HL-60 (cell line): Measurements from ENCODE around the gene ULK2.

ENCODE experiments used
- POLR2AphosphoS5 ChIP-seq: IDR thresholded peaks from 2 replicates; pipeline ENCODE4 v1.6.1; 2012; ENCODE audit warnings: low read depth
- SPI1 ChIP-seq: IDR thresholded peaks from 2 replicates; pipeline ENCODE4 v1.6.1; 2012; ENCODE audit warnings: low read depth, mild to moderate bottlenecking, borderline replicate concordance
- TF ChIP-seq, protein P1 (sequence below): IDR thresholded peaks from one replicate; pipeline ENCODE4 v1.5.1; 2011; ENCODE audit warnings: low read length, control low read depth, inconsistent platforms; ENCODE audit not compliant: insufficient read depth
- TF ChIP-seq, protein P2 (sequence below): IDR thresholded peaks from 2 replicates; pipeline ENCODE4 v1.6.1; 2012; ENCODE audit warnings: low read depth; ENCODE audit not compliant: insufficient replicate concordance

DNA sequence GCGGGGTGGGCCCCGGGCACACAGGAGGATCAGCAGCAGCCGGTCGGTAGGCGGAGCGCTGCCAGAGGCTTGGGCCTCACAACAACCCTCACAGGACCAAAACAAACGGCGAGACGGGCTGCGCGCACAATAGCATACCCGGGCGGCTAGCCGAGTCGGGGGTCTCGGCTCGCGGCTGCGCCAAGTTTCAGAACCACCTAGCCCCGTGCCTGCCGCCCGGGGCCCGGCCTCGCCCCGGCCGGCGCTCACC is 732 bp downstream of the ULK2 start:
- TF ChIP-seq, protein P1, sequence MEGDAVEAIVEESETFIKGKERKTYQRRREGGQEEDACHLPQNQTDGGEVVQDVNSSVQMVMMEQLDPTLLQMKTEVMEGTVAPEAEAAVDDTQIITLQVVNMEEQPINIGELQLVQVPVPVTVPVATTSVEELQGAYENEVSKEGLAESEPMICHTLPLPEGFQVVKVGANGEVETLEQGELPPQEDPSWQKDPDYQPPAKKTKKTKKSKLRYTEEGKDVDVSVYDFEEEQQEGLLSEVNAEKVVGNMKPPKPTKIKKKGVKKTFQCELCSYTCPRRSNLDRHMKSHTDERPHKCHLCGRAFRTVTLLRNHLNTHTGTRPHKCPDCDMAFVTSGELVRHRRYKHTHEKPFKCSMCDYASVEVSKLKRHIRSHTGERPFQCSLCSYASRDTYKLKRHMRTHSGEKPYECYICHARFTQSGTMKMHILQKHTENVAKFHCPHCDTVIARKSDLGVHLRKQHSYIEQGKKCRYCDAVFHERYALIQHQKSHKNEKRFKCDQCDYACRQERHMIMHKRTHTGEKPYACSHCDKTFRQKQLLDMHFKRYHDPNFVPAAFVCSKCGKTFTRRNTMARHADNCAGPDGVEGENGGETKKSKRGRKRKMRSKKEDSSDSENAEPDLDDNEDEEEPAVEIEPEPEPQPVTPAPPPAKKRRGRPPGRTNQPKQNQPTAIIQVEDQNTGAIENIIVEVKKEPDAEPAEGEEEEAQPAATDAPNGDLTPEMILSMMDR = no peak
- TF ChIP-seq POLR2AphosphoS5 (no peak), SPI1 (no peak)
- TF ChIP-seq, protein P2, sequence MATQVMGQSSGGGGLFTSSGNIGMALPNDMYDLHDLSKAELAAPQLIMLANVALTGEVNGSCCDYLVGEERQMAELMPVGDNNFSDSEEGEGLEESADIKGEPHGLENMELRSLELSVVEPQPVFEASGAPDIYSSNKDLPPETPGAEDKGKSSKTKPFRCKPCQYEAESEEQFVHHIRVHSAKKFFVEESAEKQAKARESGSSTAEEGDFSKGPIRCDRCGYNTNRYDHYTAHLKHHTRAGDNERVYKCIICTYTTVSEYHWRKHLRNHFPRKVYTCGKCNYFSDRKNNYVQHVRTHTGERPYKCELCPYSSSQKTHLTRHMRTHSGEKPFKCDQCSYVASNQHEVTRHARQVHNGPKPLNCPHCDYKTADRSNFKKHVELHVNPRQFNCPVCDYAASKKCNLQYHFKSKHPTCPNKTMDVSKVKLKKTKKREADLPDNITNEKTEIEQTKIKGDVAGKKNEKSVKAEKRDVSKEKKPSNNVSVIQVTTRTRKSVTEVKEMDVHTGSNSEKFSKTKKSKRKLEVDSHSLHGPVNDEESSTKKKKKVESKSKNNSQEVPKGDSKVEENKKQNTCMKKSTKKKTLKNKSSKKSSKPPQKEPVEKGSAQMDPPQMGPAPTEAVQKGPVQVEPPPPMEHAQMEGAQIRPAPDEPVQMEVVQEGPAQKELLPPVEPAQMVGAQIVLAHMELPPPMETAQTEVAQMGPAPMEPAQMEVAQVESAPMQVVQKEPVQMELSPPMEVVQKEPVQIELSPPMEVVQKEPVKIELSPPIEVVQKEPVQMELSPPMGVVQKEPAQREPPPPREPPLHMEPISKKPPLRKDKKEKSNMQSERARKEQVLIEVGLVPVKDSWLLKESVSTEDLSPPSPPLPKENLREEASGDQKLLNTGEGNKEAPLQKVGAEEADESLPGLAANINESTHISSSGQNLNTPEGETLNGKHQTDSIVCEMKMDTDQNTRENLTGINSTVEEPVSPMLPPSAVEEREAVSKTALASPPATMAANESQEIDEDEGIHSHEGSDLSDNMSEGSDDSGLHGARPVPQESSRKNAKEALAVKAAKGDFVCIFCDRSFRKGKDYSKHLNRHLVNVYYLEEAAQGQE = no peak
